Measurements from ENCODE around the gene SFMBT2.

The SFMBT2 gene

DNA sequence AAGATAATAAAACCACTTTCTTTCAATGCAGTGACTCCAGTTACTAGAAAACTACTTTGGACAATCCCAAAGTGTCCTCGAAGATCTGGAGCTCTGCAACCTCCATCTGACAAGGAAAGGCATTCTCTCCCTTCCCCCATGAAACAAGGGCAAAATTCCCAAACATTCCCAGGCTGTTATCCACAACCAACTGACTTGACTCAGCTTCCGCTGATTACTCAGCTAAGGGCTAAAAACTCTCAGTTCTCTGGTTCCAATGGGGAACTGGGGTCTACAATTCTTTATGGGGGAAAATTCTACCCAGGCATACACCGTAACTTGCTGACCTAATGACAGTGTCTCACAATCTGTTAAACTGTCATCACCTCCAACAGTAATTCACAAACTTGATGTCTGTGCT, 48.4 kb downstream of the SFMBT2 start:
- no peak for DNase-seq

DNA sequence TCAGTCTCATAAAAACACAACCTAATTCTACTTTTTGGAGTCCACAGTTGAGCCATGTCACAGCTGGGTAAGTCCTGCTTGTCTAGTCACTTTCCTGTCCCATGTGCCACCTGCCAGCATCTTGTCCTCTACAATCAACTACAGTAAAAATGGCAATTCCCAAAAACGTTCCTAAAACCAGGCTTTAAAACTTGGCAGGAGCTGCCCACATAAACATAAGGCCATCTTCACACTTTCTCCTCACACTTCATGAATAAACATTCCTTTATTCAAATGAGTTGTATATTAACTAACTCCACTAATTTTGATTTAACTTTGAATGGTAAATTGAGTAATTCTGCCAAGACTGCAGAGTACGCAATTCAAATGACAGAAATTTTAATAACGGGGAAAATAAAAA, 49.5 kb downstream of the SFMBT2 start:
- no peak for DNase-seq

DNA sequence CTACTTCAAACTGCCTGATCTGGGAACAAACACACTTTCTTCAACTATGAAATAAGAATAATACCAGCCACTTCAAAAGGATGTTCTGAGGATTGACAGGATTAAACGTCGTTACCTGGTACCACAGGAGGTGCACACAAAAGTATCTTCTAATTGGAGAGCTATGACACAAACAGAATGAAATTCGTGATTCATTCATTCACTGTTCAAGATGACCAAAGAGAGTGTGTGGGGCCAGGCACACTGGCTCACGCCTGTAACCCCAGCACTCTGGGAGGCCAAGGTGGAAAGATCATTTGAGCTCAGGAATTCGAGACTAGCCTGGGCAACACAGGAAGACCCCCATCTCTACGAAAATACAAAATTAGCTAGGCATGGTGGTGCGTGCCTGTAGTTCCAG, 50.9 kb downstream of the SFMBT2 start:
- DNase-seq, result no peak

DNA sequence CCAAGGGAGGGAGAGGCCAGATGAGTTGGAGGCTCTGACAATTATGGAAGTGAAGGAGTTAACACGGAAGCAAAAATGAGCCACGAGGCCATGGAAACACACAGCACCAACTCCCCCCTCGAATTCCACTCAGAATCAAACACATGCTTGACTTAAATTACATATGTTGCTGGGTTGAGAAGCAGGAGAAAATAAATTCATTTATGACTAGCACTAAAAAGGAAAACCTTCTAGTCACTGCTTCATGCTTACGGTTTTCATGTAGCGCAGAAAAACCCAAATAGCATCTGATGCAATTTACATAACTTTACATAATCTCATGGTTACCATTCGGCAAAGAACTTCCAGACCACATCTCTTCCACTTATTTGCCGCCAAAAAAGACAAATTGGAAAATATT, 51.5 kb downstream of the SFMBT2 start:
- no peak for DNase-seq

DNA sequence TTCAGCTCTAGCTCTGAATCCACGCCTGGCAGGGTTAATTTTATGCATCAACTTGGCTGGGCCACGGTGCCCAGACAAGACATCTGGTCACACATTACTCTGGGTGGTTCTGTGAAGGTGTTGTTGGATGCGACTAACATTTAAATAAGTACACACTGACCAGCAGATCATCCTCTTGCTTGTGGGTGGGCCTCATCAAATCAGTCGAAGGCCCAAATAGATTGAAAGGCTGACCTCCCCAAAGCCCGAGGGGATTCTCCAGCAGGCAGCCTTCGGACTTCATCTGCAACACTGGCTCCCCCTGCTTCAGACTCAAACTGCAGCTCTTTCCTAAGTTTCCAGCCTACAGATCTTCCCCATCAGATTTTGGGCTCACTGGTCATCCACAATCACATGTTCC, 53.6 kb downstream of the SFMBT2 start:
- DNase-seq, result no peak

DNA sequence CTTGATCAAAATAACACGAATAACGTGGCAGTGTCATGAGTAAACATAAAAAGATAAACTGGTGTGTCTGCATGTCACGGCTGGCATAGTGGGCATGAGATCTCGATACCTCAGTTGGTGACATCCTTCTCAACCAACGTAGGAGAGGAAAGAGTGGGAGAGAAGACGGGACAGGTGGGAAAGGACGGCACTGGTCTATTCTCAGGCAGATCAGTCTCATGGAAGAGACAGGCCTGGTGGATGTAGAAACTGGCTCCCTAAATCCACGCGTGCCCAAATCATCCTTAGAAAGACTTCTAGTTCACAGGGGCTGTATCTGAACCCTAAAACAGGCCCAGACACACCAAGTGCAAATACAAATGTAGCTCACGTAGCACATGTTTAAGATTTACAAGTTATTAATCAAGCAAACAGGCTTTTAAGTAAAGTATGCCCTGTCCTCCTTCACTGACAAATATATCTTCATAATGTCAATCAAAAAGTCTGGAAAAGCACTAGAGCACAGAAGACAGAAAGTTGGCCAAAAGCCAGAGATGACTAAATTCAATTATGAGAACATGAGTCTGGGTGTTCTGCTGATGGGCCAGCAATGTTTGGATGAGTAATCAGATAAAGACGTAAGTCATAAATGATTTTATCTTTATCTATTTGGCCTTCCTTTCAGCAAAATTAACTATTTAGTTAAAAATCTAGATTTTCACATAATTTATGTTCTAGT, 56.3 kb downstream of the SFMBT2 start:
- DNase-seq, result no peak

DNA sequence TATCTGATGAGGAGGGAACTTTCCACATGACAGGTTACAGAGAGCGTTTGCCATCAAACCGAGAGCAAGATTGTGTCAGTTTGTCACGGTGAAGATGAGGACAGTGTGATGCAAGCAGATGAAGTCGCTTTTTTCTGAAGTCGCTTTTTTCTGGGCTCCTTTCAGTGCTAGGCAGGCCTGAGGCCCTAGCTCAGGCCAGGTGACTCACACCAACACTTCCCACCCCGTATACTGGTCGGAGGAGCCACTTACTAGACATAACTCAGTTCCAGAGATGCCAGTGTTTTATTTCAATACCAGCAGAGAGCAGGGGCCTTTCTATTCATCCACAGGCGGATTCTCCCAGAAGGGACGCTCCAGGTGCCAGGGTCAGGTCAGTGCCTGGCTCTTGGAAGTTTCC, 58.9 kb downstream of the SFMBT2 start:
- DNase-seq, result no peak

DNA sequence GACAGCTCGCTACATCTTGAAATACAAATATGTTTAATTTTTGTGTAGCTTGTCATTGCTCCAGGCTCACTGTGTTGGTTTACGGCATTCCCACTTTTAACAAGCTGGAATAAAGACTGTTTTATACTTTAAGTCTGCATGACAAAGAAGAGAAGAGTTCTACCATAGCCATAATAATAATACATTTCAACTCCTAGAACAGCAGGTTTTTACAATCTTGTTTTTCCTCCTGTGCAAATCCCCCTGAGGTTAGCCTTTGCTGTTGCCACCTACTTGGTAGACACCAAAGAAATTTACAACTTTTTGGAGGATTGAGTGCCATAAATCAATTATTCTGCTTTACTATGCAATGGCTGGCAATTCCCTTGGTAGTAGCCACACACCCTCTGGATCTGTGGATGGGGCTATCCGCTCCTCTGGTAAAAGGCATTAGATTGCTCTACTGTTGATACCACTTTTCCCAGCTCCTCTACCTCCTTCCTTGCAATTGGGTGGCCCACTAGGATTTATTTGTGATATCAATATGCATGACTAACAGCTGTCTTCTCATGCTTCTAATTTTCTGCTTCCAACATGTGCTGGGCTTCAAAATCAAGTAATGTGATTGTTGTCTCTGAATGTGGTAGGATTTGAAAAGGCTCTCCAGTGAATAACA, 60.2 kb downstream of the SFMBT2 start:
- no peak for DNase-seq

DNA sequence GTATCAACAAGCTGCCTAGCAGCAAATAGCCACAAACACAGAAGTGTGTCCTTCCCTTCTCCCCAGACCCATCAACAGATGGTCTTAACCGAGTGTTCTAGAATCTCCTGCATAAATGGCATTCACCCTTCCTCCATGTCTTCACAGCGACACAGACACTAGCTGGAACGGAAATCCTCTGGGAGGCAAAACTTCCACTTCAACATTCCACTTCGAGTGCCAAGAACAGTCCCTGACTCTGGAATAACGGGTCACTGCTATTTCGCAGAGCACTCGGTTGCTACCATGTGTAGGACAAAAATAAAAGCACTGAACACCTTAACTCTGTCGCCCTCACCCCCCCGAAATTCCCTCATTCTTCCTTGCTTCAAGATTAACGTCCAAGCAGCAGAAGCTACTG, 65.1 kb downstream of the SFMBT2 start:
- no peak for DNase-seq

DNA sequence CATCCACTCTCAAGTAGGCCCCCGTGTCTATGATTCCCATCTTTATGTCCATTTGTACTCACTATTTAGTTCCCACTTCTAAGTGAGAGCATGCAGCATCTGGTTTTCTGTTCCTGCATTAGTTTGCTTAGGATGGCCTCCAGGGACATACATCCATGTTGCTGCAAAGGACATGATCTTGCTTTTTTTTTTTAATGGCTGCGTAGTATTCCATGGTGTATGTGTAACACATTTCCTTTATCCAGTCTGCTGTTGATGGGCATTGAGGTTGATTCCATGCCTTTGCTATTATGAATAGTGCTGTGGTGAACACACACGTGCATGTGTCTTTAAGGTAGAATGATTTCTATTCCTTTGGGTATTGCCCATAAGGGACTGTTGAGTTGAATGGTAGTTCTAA, 67.8 kb downstream of the SFMBT2 start:
- no peak for DNase-seq

DNA sequence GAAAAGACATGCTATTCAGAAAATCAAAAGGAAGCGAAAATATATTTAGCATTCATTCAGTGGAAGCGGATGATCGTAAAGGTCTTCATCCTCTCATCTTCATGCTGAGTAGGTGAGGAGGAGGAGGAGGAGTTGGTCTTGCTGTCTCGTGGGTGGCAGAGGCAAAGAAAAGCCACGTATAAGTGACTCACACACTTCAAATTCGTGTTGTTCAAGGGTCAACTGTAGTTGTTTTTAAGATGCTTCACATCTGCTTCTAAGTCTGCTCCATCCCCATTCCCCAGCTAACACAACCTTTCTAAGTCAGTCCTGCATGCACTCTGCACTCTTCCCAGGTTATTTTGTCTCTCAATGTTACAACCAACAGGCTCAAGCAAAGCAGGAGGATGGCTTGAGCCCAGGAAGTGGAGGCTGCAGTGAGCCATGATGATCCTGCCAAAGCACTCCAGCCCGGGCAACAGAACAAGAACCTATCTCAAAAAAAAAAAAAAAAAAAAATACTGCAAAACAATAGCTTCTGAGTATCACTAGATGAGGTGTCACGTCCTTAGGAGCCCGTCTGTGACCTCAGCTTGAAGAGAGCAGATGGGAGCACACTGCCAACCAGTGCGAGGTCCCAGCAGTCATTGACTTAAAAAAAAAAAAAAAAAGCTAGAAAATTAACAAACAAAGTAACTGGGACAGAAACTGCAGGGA, 70.5 kb downstream of the SFMBT2 start:
- DNase-seq, result no peak

DNA sequence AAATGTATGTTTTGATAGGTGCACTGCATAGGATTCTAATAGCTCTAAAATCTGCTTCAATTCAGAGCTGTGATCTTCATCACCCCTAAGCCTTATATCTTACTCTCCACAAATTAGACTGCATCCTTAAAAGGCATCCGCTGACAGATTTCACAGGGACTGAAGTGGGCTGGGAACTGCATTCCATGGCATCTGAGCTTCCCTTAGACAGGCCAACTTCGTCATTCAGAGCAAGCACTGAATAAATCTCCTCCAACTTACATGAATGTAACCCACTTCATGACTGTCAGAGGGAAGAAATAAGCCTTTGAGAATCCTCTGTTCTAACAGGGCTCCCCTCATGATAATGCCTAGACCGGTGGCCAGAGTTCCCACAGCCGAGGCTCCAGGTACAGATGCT, 71.3 kb downstream of the SFMBT2 start:
- DNase-seq, result no peak

DNA sequence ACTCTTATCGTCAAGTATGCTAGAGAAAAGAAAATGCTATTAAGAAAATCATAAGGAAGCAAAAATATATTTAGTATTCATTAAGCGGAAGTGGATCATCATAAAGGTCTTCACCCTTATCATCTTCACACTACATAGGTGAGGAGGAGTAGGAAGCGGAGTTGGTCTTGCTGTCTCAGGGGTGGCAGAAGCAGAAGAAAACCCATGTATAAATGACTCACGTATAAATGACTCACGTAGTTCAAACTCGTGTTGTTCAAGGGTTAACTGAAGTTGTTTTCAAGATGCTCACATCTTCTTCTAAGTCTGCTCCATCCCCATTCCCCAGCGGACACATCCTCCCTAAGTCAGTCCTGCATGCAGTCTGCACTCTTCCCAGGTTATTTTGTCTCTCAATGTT, 72.4 kb downstream of the SFMBT2 start:
- DNase-seq, result no peak

DNA sequence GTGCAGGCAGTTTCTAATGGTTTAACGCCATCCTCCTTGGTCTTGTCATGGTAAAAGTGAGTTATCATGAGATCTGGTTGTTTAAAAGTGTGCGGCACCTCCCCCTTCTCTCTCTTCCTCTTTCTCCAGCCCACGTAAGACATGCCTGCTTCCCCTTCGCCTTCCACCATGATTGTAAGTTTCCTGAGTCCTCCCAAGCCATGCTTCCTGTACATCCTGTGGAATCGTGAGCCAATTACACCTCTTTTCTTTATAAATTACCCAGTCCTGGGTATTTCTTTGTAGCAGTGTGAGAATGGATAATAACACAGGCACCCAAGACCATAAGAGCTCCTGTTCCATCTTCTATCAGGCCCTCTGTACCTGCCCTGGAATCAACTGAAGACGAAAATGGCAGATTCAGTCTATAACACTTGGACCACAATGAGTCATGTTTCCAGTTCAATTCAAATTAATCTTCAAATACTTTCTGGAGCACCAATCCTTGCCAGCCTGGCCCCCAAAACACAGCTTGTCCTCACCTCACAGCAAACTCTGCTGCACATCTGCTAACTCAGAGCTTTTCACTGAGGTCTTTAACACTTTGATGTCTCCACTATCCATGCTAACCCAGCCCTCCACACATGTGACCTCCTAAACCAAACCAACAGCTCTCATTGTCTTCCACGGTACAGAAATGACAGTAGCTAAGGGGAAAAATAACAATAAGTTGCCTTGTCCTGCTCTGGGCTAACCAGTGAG, 73.2 kb downstream of the SFMBT2 start:
- peak; percentile 22 for DNase-seq

DNA sequence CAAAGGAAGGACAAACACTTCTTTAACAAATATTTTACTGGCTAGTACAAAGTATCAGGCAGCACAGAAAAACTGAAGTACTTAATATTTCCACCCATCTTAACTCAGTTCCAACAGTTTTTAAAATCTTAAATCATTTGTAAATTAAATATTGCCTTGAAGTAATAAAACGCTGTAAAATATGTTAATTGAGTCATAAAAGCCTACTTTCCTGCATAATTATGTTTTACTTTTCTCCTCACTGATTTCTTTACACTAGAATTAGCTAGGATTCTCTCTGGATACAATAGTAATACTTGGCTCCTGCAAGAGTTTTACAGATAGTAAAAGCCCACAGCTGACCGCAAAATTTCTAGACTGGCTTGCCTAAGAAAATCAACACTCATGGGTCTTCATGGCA, 74.9 kb downstream of the SFMBT2 start:
- DNase-seq, result no peak

DNA sequence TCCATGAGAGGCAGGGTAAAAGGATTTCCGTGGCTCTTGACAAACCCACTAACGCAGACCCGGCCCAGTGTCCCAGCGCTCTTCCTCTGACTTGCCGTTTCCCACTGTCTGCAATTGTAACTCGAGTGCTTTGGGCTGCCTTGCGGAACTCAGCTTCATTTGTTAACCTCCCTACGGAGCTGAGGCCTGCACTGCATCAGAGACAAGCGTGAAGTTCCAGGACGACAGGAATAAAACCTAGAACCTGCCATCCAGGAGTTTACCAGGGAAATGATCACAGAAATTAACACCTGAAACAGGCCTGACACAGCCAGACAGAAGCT, 76.2 kb downstream of the SFMBT2 start:
- no peak for DNase-seq

DNA sequence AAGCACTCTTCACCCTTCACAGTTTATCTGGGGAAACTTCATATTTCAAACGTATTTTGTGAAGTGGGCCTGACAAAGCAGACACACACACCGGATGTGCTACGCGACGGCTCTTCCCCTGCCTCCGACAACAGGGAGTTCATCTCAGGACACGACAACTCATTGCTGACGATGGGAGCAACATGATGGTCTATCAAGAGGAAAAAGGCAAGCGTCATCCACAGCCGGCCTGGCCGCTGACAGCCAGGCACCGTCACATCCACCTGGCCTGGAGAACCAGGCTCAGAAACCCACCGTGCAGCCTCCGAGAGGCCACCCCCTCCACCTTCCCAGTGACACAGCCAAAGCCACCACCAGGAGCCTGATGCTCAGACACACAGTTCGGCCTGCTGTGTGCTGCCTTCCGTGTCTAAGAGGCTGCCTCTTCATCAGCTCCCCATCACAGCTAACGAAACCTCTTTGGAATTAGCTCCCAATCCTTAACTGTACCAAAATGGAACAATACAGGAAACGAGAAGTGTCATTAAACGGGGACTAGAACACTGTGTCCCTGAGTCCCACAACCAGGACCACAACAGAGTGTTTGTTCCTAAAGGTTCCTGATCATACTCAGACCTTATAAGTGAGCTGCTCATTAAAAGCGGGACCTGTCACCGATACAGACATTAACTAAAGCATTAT, 76.7 kb downstream of the SFMBT2 start:
- DNase-seq, result no peak

DNA sequence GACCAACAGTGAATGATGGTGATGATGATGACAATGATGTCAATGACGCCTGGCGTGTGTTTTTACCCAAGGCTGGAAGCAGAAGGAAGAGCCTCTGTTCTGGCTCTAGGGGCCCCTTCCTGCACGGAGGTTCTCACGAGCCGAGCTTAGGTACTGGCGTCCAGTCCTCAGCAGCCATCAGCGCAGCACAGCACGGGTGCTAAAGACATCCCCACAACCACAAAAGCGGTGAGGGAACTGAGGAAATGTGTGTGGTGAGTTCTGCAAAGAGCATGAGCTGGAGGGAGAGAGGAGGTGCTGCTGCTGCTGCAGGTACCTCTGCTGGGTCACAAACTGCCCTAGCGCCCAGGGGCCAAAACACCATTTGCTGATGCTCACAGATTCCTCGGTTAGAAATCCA, 81.6 kb downstream of the SFMBT2 start:
- no peak for DNase-seq

DNA sequence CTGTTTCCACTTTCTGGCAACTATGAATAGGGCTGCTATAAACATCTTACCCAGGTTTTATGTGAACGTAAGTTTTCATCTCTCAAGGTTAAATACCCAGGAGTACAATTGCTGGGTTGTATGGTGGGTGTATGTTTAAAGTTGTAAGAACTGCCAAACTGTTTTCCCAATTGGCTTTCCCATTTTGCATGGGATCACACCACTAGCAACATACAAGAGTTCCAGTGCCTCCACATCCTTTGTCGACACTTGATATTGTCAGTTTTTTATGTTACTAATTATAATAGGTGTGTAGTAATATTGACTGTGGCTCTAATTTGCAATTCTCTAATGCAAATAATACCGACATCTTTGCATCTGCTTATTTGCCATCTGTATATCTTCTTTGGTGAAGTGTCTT, 82.9 kb downstream of the SFMBT2 start:
- no peak for DNase-seq

DNA sequence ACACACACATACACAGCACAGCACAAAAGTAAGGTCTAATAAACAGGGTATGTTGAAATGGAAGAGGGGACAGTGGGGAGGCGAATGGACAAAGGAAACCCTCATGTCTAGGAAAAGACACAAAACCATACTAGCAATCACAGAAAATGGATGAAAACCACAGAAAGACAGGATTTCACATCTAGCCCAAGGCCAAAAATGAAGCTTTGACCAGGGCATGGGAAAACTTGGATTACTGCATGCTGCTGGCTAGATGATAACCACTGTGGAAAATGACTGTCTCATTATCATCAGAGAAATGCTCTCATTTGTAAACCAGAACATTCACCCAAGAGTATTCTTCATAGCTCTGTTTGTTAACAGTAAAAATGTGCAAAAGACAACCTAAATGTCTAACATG, 88.2 kb downstream of the SFMBT2 start:
- DNase-seq, result no peak

DNA sequence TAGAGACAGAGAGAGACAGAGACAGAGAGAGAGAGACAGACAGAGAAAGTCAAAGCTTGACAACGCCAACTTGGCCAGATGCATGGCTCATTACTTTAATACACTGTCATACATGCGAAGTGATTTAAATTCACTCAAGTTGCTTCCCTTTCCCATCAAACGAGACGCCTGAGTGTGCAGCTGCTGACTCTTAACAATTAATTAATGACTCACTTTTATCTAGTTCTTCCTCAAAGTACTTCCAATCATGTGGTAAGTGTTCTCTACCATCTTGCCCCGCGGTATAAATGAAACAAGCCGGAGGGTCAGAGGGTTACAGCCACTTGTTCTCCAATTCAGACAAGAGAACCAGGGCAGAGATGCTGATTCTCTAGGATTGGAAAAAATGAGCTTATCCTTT, 90.8 kb downstream of the SFMBT2 start:
- DNase-seq, result no peak

DNA sequence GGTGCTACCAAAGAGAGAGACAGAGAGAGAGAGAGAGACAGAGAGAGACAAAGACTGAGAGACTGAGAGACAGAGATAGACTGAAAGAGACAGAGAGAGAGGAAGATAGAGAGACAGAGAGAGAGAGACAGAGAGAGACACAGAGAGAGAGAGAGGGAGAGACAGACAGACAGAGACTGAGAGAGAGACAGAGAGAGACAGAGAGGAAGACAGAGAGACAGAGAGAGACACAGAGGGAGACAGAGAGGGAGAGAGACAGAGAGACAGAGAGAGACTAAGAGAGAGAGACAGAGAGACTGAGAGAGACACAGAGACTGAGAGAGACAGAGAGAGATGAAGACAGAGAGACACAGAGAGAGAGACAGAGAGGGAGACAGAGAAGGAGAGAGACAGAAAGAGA, 91.2 kb downstream of the SFMBT2 start:
- no peak for DNase-seq

DNA sequence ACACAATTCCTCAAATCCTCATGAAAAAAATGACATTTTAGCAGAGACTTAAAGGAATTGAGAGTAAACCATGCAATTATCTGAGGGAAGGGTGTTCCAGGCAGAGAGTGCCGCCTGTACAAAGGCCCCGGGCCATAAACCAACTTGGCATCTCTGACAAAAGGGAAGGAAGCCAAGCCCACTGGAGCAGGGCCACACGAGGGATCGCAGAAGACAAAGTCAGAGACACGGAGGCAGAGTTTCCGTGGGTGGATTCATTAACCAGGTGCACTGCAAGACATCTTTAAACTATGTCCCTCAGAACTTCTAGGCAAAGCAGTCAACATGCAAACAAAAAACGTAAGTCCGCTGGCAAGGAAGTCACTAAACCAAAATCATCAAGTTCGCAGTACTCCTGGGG, 92.0 kb downstream of the SFMBT2 start:
- no peak for DNase-seq
